Measurements from ENCODE around the gene RUSF1.

Gene RUSF1

DNA sequence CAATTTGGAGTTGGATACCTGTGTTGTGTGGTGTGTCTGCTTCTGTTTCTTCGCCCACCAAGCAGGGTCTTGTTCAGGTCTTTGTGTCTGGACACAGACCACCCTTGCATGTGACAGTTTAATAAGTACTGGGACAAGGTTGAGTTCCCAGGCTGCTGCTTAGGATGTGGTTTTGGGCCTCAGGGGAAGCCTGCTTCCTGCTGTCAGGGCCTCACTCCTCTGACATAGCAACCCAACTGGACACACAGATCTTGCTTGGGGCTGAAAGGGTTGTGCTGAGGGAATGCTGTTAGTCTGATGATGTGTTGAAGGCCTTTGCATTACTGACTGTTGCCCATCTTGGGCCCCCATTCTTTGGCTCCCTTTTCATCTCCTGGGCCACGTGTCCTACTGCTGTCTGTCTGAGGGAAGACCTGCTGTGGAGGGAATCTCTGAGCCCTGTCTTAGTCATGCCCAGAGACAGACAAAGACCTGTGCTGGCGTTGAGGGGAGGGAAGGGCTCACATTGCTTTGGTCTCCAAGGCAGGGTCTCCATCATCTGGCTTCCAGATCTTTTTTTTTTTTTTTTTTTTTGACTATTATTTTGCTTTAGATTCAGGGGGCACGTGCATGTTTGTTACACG lies 40.9 kb downstream of the RUSF1 start:
- no peak for DNase-seq

GRCh38 chr16:31466381-31466841 lies 41.8 kb downstream of the RUSF1 start:
- no peak for DNase-seq

GRCh38 chr16:31465788-31466370 lies 42.3 kb downstream of the RUSF1 start:
- DNase-seq, result no peak

GRCh38 chr16:31464781-31465260 lies 43.4 kb downstream of the RUSF1 start:
- no peak for DNase-seq

GRCh38 chr16:31464348-31464769 lies 43.8 kb downstream of the RUSF1 start:
- no peak for DNase-seq

- no peak for DNase-seq
Measured at GRCh38 chr16:31461921-31462804, 46.0 kb downstream of the RUSF1 start.

DNA sequence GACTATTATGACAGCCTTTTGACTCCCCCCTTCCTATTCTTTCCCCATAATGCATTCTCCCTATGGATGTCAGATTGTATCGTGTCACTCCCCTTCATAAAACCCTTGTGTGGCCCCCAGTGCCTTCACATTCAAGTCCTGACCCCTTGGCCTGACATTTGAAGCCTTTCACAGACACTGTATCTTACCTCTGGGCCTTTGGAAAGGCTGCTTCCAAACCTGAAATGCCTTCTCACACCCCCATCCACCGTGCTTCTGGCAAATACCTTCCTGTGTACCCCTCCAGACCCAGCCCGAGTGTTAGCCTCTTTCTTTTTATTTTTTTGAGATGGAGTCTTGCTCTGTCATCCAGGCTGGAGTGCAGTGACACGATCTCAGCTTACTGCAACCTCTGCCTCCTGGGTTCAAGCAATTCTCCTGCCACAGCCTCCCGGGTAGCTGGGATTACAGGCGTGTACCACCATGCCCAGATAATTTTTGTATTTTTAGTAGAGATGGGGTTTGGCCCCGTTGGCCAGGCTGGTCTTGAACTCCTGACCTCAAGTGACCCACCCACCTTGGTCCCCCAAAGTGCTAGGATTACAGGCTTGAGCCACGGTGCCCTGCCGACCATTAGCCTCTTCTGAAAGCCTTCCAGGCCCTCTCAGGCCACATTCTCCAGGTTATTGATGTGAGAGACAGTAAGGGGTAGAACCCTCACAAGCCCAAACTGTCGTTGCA lies 46.8 kb downstream of the RUSF1 start:
- no peak for DNase-seq

DNA sequence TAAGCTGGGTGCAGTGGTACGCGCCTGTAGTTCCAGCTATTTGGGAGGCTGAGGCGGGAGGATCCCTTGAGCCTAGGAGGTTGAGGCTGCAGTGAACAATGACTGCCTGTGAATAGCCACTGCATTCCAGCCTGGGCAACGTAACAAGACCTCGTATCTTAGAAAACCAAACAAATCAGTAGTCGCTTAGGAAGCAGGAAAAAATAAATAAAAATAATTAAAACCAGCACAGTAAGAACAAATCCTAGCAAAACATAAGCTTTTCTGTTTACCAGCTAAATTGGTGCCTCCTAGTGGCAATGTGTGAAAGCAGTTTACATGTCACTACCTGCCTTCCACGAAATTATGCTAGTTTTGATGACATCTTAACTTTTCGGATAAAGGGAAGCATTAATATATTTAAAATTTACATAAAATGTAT lies 47.6 kb downstream of the RUSF1 start:
- DNase-seq, result no peak

DNA sequence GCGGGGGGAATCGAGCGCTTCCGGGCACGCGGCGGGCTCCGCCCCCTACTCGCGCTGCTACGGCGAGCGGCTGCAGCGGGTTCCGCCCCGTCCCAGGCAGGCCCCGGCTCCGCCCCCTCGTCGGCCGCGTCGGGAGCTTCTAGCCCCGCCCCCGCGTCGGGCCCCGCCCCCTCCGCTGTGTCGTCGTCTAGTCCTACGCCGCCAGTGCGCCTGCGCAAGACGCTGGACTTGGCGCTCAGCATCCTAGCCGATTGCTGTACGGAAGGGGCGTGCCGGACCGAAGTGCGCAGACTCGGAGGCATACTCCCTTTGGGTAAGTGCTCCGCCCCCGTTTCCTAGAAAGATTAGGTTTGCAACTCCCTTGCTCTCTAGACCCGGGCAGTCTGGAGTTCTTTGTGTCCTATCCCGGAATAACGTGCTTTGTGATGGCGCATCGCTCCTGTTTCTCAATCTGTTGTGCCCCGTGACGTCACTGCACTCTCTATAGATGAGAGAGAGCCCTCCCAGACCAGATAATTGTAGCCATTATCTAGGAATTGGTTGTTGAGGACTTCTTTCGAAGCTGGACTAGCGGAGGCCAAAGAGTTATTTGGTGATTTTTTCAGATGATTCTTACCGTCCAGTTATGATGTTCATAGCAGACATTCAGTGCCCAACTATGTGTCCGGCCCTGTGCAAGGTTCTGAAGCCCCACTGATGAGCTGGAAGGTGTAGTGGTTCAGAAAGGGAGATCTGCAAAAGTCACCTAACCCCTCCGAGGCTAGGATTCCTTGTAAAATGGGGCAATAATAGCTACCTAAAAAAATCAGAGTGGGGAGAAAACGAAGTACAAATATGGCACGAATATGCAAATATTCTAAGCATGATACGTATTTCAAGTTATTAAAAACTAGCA lies 48.3 kb downstream of the RUSF1 start:
- peak; percentile 99 to 100 (median 100) for DNase-seq

- peak; percentile 82 to 95 (median 90) for DNase-seq
Measured at GRCh38 chr16:31458844-31459686, 49.1 kb downstream of the RUSF1 start, which contains the start of gene ARMC5. Gene ARMC5, plus strand, starts transcription at chr16:31459501. Its CDS starts 24 bp downstream, at chr16:31459525.

DNA sequence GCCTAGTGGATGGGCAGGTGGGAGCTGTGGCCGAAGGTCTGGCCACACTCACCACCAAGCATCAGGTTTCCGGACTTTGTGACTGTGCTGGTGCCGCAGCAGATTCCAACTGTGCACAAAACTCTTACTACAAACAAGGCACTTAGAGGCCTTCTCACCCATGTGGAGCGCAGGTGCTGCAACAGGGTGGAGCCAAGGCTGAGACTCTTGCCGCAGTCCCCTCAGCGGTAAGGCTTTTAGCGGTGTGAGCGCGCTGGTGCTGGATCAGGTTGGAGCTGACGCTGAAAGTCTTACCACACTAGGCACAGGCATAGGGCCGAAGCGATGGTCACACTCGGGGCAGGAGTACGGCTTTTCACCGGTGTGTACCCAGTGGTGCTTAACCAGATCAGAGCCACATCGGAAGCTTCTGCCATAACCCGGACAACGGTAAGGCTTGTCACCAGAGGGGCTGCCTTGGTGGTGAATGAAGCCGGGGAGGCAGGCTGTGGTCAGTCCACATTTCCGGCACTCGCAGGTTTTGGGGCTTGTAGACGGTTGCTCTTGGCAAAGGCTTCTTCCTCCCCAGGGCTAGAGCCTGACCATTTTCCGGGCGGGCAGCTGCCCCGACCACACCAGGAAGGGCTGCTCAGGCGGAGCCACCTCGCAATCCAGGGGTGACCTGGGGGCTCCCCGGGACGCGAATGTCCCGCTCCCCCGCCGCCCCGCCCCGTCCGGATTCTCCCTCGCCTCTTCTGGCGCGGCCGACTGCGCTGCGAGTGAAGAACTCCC lies 49.9 kb downstream of the RUSF1 start:
- DNase-seq, result peak in 1 of 4 experiments; percentile 29

DNA sequence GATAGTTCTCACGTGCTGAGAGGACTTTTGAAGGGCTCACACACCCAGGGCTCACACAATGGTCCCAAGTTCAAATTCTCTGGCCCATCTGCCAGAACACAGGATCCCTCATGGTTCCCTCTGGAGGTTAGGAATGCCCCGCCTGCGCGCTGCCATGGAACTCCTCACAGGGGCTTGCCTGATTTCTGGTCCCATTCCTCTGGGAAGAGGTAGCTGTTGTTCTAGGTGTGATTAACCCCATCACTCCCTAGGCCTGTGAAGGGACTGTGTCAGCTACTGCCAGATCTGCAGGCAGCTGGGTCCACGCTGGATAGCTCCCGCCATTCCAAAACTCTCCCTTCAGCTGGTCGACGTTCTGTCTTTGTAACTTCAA lies 51.2 kb downstream of the RUSF1 start:
- no peak for DNase-seq

GRCh38 chr16:31455601-31456314 lies 52.4 kb downstream of the RUSF1 start:
- DNase-seq, result no peak

DNA sequence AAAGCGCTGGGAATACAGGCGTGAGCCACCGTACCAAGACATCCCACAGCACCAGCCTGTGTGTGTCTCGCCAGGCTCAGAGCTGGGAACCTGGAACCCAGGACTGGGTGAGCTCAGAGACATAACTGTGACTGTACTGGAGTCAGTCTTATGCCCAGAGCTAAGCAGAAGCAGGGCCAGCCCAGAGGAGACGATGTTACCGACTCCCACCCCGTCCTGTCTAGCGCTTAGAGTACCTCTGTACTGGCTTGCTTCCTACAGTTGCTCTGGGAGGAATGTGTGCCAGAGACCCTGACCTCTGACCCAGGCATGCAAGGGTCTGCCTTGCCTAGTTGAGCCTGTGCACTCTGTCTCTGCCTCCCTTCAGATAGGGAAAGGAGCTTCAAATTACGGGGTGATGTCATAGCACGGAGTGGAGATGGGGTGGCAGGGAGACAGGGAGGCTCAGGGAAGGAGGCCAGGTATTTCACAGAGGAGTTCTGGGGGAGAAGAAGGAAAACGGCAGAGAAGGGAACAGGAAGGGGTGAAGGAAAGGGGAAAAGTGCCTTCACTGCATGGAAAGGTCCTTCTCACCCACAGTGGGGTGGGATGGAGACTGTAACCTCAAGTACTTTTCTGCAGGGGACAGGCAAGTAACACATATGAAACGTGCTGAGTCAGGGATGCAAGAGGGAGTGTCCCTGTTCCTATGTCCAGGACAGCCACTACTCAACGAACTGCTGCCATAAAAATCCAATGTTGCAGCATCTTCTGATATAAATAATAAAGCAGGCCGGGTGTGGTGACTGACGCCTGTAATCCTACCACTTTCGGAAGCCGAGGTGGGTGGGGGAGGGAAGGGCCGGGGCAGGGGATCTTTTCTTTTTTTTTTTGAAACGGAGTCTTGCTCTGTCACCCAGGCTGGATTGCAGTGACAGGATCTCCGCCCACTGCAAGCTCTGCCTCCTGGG lies 54.7 kb downstream of the RUSF1 start:
- DNase-seq, result no peak

DNA sequence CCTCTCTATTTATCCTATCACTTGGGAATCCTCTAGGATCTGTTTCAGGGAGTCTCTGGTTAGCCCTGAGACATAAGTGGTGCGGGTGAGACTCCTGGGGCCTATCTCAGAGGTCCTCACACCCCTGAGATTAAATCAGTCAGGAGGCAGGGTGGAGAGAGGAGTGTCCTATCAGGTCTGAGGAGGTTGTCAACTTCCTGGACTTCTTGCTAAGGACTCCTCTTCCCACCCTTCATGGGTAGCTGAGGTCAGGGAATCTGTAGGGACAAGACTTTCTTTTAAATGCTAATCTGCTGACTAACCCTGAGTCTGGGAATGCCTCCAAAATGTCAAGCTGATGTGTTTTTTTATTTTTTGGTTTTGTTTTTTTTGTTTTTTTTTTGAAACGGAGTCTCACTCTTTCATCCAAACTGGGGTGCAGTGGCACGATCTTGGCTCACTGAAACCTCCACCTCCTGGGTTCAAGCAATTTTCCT lies 55.5 kb downstream of the RUSF1 start:
- no peak for DNase-seq

DNA sequence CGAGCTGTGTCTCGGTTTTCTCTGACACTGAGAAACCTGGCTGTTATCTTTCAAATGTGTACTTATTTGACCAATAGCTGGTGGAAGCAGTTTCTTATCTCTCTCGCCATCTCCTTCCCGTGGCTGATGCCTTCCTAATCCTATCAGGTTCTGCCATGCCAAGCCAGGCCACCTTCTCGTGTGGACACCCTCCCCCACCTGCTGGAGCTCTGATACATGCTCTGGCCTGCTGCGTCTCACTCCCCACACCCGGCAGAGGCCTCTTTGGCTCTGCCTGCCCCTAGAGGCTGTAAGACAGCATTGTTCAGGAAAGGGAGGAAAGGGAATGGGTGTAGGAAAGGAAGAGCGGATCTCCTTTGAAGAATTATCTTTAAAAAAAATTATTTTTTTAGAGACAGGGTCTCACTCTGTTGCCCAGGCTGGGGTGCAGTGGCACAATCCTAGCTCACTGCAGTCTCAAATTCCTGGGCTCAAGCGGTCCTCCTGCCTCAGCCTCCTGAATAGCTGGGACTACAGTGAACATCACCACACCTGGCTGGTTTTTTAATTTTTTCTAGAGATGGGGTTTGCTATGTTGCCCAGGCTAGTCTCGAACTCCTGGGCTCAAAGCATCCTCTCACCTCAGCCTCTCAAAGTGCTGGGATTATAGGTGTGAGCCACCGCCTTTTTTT lies 56.4 kb downstream of the RUSF1 start:
- no peak for DNase-seq

DNA sequence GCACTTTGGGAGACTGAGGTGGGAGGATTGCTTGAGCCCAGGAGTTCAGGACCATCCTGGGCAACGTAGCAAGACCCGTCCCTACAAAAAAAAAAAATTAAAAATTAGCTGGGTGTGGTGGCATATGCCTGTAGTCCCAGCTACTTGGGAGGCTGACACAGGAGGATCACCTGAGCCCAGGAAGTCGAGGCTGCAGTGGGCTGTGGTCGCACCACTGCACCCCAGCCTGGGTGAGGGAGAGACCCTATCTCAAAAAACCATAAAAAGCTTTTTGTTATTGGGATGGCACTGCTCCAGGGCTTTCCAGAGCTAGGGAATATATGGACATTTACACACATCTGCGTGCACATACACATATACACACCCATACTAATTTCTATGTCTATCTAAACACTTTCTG lies 57.0 kb downstream of the RUSF1 start:
- no peak for DNase-seq
